Measurements from ENCODE around the gene ZNG1E.
A peak's percentile ranks its signal among the peaks of the same experiment; 100 is the strongest.
"Not testable (repeated sequence)": the region's sequence is repeated elsewhere in the genome, so short reads cannot be mapped to it uniquely, and the experiment has no call there.

The ZNG1E gene

DNA sequence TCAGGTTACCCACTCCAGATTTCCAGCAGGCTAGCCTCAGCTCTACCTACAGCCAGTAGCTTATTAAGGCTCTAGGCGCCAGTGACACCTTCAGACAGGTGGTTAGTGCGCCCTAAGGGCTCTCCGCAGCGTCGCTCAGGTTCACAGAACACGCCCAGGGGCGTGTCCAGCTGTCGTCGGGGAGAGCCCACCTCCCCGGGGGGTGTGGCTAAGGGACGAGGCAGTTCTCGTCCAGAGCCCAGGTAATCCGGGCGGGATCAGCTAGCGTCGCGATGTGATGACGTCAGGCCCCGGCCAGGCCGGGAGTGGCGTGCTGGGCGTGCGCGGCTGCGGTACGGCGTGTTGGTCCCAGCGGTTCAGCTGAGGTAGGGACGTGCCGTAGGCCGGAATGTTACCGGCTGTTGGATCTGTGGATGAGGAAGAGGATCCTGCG, at the start of gene ZNG1E:
Gene ZNG1E (plus strand): TSS at position 340 of the 433 bp plus-strand sequence. CDS start 49 bp downstream, at position 389.
- peak; percentile 22 for DNase-seq (ENCODE audit: low read depth)

DNA sequence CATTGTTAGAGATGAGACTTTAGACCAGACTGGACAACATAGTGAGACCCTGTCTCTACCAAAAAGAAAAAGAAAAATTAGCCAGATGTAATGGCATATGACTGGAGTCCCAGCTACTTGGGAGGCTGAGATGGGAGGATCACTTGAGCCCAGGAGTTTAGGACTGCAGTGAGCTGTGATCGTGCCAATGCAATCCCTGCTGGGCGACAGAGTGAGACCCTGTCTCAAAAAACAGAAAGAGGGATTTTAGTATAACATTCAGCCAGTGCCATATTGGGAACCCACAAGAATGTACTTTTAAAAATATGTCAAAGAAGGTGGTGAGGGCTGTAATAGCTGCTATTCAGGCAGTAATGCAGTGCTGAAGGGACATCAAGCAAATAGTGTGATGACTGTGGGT, 2.1 kb upstream of the ZNG1E start:
- not testable (repeated sequence) for DNase-seq (ENCODE audit: low read depth)

DNA sequence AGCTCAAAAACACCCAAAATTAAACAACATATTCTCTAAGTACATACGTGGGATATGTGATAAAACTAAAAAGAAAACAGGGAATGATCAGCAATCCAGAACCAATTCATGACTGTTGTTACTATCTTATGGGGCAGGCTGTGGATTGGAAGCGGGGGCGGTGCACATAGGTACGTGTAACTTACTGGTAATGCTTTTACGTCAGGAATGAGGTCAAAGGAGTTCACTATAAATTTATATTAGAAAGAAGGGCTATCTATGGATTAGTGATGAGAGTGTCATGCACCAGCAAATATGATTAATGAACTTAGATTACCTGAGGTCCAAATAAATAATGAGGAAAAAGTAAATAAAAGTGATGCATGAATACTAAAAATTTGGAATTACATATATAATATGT, 710 bp upstream of the ZNG1E start:
- not testable (repeated sequence) for DNase-seq (ENCODE audit: low read depth)

GRCh38 chr9:65676389-65676788, 661 bp downstream of the ZNG1E start:
- not testable (repeated sequence) for DNase-seq (ENCODE audit: low read depth)

- DNase-seq (ENCODE audit: low read depth): not testable (repeated sequence)
Observed at GRCh38 chr9:65678533-65678932, 2.8 kb downstream of the ZNG1E start.

DNA sequence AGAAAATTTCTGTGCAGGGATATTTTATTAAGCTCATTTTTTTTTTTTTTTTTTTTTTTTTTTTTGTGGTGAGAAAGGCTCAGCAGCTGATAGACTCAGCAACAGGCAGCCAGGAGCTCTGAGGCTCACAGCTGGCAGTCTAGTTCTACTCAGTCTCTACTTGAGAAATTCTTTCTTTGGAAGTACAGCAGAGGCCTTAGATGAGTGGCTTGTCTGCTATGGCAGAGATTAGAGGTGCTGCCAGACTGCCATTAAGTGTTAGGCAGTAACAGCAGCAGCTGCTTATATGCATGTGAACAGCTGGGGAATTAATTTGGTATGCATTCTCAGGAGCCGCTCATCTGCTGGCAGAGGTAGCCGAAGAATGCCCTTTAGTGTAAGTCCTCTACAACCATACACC, 27.8 kb downstream of the ZNG1E start:
- DNase-seq (ENCODE audit: low read depth): not testable (repeated sequence)

- DNase-seq (ENCODE audit: low read depth): not testable (repeated sequence)
Observed at GRCh38 chr9:65714445-65714844, 38.7 kb downstream of the ZNG1E start.

DNA sequence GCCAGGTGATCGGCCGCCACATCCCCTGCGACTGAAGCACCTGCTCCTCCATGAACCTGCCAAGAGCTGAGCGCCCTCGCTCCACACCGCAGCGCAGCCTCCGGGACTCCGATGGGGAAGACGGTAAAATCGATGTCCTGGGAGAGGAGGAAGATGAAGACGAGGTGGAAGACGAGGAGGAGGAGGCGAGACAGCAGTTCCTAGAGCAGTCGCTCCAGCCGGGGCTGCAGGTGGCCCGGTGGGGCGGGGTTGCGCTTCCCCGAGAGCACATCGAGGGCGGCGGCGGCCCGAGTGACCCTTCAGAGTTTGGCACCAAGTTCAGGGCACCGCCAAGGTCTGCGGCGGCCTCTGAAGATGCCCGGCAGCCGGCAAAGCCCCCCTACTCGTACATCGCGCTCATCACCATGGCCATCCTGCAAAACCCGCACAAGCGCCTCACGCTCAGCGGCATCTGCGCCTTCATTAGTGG, 61.4 kb downstream of the ZNG1E start, which contains the start of gene FOXD4L4:
Gene FOXD4L4 (plus strand): TSS at position 51 of the 469 bp plus-strand sequence. CDS start 0 bp downstream, at position 51.
- DNase-seq (ENCODE audit: low read depth): not testable (repeated sequence)

- not testable (repeated sequence) for DNase-seq (ENCODE audit: low read depth)
Observed at GRCh38 chr9:65738133-65738532, 62.4 kb downstream of the ZNG1E start.
